CD4-positive, alpha-beta T cell (primary cell): Measurements from ENCODE around the gene TENT4A. TPM values are rescaled to one million over a fixed set of nuclear protein-coding genes. Genes with fewer than 3 reads are reported as not detected.

Experiments
- ATAC-seq: fragments of 200-7000 bp; cut with Tn5 transposase; one replicate; pipeline ENCODE4 v1.10.0; 2022; ENCODE audit warnings: mild to moderate bottlenecking; ENCODE audit not compliant: poor library complexity
- CTCF ChIA-PET: fragments of 350-600 bp; sonication (Branson Sonifier 250); formaldehyde crosslinking; loops from one replicate; lab custom pipeline; 2021; ENCODE audit warnings: antibody characterized with exemption, inconsistent platforms; lab: Charles Lee
- POLR2A ChIA-PET: fragments of 350-600 bp; sonication (Branson Sonifier 250); formaldehyde crosslinking; loops from one replicate; lab custom pipeline; 2021; ENCODE audit warnings: antibody characterized with exemption, inconsistent platforms; lab: Charles Lee
- DNase-seq, 14 experiments: peaks; one replicate each; pipeline ENCODE4 v3.0.0-alpha.2; 2013 to 2020; ENCODE audit warnings: mixed read lengths in 2 of 14
- H3K27ac ChIP-seq, 2 donors: one replicate each; pipeline versions ENCODE4 v1.5.1 to v1.7.0; 2013; ENCODE audit warnings: low read length in 2 of 2, low read depth in 1 of 2, mild to moderate bottlenecking in 1 of 2
- H3K27me3 ChIP-seq, 2 experiments: 1 replicate in 1 of 2; 2 replicates in 1 of 2; pipeline versions ENCODE4 v1.6.1 to v1.7.0; 2013; ENCODE audit warnings: low read length in 2 of 2, control low read depth in 1 of 2, mild to moderate bottlenecking in 1 of 2, moderate library complexity in 1 of 2; ENCODE audit not compliant: insufficient read depth in 2 of 2, control insufficient read depth in 1 of 2
- H3K36me3 ChIP-seq: one replicate; pipeline ENCODE4 v1.6.1; 2013; ENCODE audit warnings: low read length, control low read depth; ENCODE audit not compliant: insufficient read depth
- H3K4me1 ChIP-seq: one replicate; pipeline ENCODE4 v1.6.1; 2013; ENCODE audit warnings: low read length, control low read depth; ENCODE audit not compliant: insufficient read depth
- H3K4me3 ChIP-seq: one replicate; pipeline ENCODE4 v1.5.1; 2013; ENCODE audit warnings: mild to moderate bottlenecking, low read length, moderate library complexity
- H3K9me3 ChIP-seq, 2 experiments: 1 replicate in 1 of 2; 2 replicates in 1 of 2; pipeline versions ENCODE4 v1.6.1 to v1.7.0; 2013; ENCODE audit warnings: low read length in 2 of 2, mild to moderate bottlenecking in 2 of 2, control low read depth in 1 of 2, moderate library complexity in 1 of 2; ENCODE audit not compliant: control insufficient read depth in 1 of 2, insufficient read depth in 1 of 2
- H3K27ac Mint-ChIP-seq: one replicate; pipeline ENCODE4 v1.8.0; 2020; ENCODE audit warnings: mixed read lengths
- H3K27me3 Mint-ChIP-seq: one replicate; pipeline ENCODE4 v1.8.0; 2021; ENCODE audit warnings: mixed read lengths
- H3K36me3 Mint-ChIP-seq: one replicate; pipeline ENCODE4 v1.8.0; 2021; ENCODE audit warnings: low read depth, mixed read lengths
- H3K4me1 Mint-ChIP-seq: one replicate; pipeline ENCODE4 v1.8.0; 2021; ENCODE audit warnings: low read depth, mixed read lengths
- H3K4me3 Mint-ChIP-seq: one replicate; pipeline ENCODE4 v1.8.0; 2020; ENCODE audit warnings: mild to moderate bottlenecking, mixed read lengths
- H3K9me3 Mint-ChIP-seq: one replicate; pipeline ENCODE4 v1.8.0; 2020; ENCODE audit warnings: mixed read lengths
- intact Hi-C, 2 experiments: fragments of 100-400 bp; cut with DNase I in 1 of 2; cut with micrococcal nuclease in 1 of 2; formaldehyde crosslinking; loops; one replicate each; pipeline versions ENCODE4 v1.15.1 to v1.9.0; 2023 to 2025; cut with DNase I, micrococcal nuclease
- total RNA-seq, 174 experiments: library from RNA in 2 of 174; stranded (reverse) in 2 of 174; gene quantifications; one replicate each; pipeline ENCODE4 v1.2.3 and lab custom pipeline; 2021 to 2026
- TF ChIP-seq, protein P1 (sequence below): fragments of 200-600 bp; IDR thresholded peaks from one replicate; pipeline ENCODE4 v1.8.0; 2022; ENCODE audit warnings: antibody characterized with exemption, mild to moderate bottlenecking

TENT4A gene
- total RNA-seq, 2 experiments from 2014 or later, result 49.2 to 51.9 TPM

DNA sequence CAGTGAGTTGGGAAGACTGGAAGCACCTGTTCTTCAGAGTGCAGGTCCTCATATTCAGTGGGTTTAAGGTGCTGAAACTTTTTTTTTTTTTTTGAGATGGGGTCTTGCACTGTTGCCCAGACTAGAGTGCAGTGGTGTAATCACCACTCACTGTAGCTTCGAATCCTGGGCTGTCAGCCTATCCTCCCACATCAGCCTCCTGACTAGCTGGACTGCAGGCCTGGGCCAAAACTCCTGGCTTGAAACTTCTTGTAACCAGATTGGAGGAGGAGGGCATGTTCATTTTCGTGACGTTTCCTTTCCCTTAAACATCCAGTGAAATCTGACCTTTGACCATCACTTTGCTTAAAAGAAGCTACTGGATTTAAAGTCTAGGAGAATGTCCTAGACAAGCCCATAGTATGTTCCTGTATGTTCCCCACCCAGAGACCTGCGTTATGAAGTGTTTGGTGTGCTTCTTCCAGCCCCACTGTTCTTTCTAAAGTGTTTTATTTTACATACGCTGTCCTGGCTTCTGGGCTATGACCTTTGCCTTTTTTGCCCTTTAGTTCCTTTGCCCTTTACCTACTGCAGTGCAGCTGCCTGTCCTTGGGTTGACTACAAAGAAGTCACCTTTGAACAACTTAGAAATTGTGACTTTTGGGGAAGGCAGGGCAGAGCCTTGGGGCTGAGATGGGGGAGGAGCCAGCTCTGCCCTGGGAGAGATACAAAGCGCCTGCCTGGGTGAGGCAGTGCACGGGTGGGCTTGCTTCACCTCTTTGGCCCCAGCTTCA is 18.4 kb downstream of the TENT4A start:
- DNase-seq (no peak), ATAC-seq (no peak)
- H3K36me3 Mint-ChIP-seq, result peaks cover 42% of the 10 kb centered on the region
- H3K27me3 ChIP-seq, result no peaks in the 10 kb centered on the region
- intact Hi-C loops, result no loop called here
- peaks cover 8% of the 10 kb centered on the region for H3K36me3 ChIP-seq
- H3K4me1 Mint-ChIP-seq, result peaks cover 91% of the 10 kb centered on the region
- no peaks in the 10 kb centered on the region for H3K27me3 Mint-ChIP-seq
- H3K27ac ChIP-seq, result no peak overlapping the region
- H3K9me3 ChIP-seq, result no peaks in the 10 kb centered on the region
- peak overlapping the region; percentile 71 for H3K27ac Mint-ChIP-seq
- H3K9me3 Mint-ChIP-seq, result no peaks in the 10 kb centered on the region
- ChIA-PET CTCF (interaction anchor here (0.7 kb wide), 1 partner anchor 14 kb away, joined by 3 read pairs; no protein-coding TSS in a partner anchor), POLR2A (interaction anchor here (1.4 to 1.8 kb wide), 2 partner anchors 19 to 98 kb away, joined by 4 to 5 read pairs; partner anchors contain the start of genes SRD5A1 and TENT4A)
- H3K4me1 ChIP-seq, result peaks cover 61% of the 10 kb centered on the region
- H3K4me3 ChIP-seq, result no peak overlapping the region
- no peak overlapping the region for H3K4me3 Mint-ChIP-seq
- TF ChIP-seq, protein P1, sequence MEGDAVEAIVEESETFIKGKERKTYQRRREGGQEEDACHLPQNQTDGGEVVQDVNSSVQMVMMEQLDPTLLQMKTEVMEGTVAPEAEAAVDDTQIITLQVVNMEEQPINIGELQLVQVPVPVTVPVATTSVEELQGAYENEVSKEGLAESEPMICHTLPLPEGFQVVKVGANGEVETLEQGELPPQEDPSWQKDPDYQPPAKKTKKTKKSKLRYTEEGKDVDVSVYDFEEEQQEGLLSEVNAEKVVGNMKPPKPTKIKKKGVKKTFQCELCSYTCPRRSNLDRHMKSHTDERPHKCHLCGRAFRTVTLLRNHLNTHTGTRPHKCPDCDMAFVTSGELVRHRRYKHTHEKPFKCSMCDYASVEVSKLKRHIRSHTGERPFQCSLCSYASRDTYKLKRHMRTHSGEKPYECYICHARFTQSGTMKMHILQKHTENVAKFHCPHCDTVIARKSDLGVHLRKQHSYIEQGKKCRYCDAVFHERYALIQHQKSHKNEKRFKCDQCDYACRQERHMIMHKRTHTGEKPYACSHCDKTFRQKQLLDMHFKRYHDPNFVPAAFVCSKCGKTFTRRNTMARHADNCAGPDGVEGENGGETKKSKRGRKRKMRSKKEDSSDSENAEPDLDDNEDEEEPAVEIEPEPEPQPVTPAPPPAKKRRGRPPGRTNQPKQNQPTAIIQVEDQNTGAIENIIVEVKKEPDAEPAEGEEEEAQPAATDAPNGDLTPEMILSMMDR, result no peak

DNA sequence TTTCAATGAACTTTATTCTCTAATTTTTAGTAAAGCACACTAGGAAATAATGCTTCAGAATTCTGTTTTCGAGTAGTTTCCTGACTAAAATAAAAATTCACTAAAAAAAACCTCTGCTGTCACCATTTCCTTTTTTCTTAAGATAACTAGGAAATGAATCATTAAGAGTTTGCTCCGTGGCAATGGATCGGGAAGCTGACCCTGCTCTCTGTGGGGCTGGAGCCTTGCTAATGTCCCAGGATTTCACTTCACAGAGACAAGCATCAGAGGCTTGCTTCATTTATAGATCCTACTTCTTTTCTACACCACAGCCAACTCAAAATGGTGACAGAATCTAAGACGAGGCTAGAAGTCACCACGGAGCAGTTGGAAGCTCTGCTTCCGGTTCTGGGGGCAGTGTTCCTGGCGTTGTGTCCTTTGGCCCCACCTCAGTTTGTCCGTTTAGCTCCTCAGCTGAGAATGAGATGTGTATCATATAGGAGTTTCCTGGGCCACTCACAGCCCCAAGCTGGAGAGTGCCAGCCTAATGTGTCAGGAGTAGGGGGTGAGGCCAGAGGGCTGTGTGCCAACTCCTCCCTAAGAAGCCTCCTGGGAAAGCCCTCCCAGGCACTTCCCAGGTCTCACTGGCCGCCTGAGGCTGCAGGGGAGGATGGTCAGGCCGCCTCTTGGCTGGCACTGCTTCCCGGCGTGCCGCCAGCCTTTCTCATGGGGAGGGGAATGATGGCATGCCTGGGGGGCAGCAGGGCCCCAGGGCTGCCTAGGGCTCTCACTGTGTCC is 19.6 kb downstream of the TENT4A start:
- no peaks in the 10 kb centered on the region for H3K27me3 Mint-ChIP-seq
- no peaks in the 10 kb centered on the region for H3K9me3 Mint-ChIP-seq
- Histone ChIP-seq H3K27ac (no peak overlapping the region), H3K27me3 (no peaks in the 10 kb centered on the region), H3K4me1 (peaks cover 49% of the 10 kb centered on the region), H3K9me3 (no peaks in the 10 kb centered on the region), H3K4me3 (no peak overlapping the region), H3K36me3 (peaks cover 11% of the 10 kb centered on the region)
- ChIA-PET POLR2A (interaction anchor here (0.6 to 1.8 kb wide), 3 partner anchors 20 to 100 kb away, joined by 3 to 5 read pairs (median 4); partner anchors contain the start of genes SRD5A1 and TENT4A), CTCF (interaction anchor here (1.5 kb wide), 1 partner anchor 13 kb away, joined by 4 read pairs; no protein-coding TSS in a partner anchor)
- H3K27ac Mint-ChIP-seq, result peak overlapping the region; percentile 71
- ATAC-seq, result no peak
- H3K4me3 Mint-ChIP-seq, result peak overlapping the region; percentile 7
- H3K36me3 Mint-ChIP-seq, result peaks cover 44% of the 10 kb centered on the region
- TF ChIP-seq, protein P1, result no peak
- H3K4me1 Mint-ChIP-seq, result peaks cover 87% of the 10 kb centered on the region
- intact Hi-C loops, result no loop called here
- no peak for DNase-seq

DNA sequence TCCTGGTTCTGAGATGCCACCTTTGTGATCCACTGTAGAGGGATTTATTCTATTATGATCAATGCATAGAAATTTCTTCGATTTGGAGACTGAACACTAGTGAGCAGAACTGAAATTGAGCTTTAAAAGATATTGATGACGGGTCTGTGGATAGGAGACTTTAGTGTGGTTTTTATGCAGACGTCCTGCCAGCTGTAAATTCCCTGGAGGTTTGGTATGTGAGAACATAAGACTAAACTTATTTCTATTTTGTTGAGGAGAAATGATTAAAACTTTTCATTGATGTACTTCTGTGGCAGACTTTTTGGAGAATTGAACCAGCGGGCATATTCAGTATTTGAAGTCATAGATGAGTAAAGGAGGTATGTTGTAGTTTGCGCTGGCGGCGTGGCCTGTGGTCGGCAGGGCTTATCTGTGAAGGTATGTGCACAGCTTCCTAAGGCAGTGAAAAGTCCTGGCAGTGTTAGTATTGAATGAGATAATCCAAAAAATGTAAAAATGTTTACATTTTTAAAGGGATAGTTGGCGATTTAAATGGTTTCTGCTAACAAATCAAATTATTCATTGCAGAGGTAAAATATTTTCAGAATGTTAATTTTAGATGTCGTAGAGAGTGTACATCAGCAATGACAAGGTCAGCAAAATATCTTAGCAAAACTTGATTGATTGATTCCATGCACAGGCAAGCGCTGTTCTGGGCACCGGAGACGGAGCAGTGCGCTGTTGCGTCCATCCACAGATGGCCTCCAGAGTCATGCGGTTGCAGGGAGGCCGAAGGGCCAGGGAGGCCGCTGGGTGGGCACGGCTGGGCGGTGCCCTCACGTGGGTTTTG is 20.4 kb downstream of the TENT4A start:
- ChIA-PET CTCF (interaction anchor here (1.5 kb wide), 1 partner anchor 12 kb away, joined by 4 read pairs; no protein-coding TSS in a partner anchor), POLR2A (interaction anchor here (0.6 to 1.8 kb wide), 3 partner anchors 21 to 101 kb away, joined by 3 to 4 read pairs (median 4); partner anchors contain the start of genes NSUN2, SRD5A1 and TENT4A)
- Mint-ChIP-seq H3K9me3 (no peaks in the 10 kb centered on the region), H3K36me3 (peaks cover 48% of the 10 kb centered on the region), H3K27ac (peak overlapping the region; percentile 71), H3K4me1 (peaks cover 79% of the 10 kb centered on the region), H3K4me3 (no peak overlapping the region), H3K27me3 (no peaks in the 10 kb centered on the region)
- H3K9me3 ChIP-seq, result no peaks in the 10 kb centered on the region
- peaks cover 41% of the 10 kb centered on the region for H3K4me1 ChIP-seq
- TF ChIP-seq, protein P1, result no peak
- H3K4me3 ChIP-seq, result no peak overlapping the region
- intact Hi-C loops, result no loop called here
- no peak overlapping the region for H3K27ac ChIP-seq
- ATAC-seq (no peak), DNase-seq (no peak)
- H3K36me3 ChIP-seq, result peaks cover 19% of the 10 kb centered on the region
- H3K27me3 ChIP-seq, result no peaks in the 10 kb centered on the region
